HUES48 (cell line): Measurements from ENCODE around the gene TBC1D9B.

Experiments
- H3K27ac ChIP-seq: one replicate; pipeline ENCODE4 v1.7.0; 2013; ENCODE audit warnings: low read depth, low read length, inconsistent platforms
- H3K27me3 ChIP-seq: 2 replicates; pipeline ENCODE4 v1.6.1; 2013; ENCODE audit warnings: mild to moderate bottlenecking, low read length; ENCODE audit not compliant: control insufficient read depth, insufficient read depth
- H3K36me3 ChIP-seq: 2 replicates; pipeline ENCODE4 v1.6.1; 2013; ENCODE audit warnings: low read length; ENCODE audit not compliant: control insufficient read depth, insufficient read depth
- H3K4me1 ChIP-seq: 2 replicates; pipeline ENCODE4 v1.6.1; 2013; ENCODE audit warnings: mild to moderate bottlenecking, low read length; ENCODE audit not compliant: control insufficient read depth, insufficient read depth
- H3K4me3 ChIP-seq: 2 replicates; pipeline ENCODE4 v1.5.1; 2013; ENCODE audit warnings: mild to moderate bottlenecking, low read depth, low read length
- H3K9ac ChIP-seq: 2 replicates; pipeline ENCODE4 v1.6.1; 2013; ENCODE audit warnings: mild to moderate bottlenecking, low read depth, low read length, moderate library complexity
- H3K9me3 ChIP-seq: 2 replicates; pipeline ENCODE4 v1.6.1; 2013; ENCODE audit warnings: low read length; ENCODE audit not compliant: control insufficient read depth, insufficient read depth

The TBC1D9B gene

DNA sequence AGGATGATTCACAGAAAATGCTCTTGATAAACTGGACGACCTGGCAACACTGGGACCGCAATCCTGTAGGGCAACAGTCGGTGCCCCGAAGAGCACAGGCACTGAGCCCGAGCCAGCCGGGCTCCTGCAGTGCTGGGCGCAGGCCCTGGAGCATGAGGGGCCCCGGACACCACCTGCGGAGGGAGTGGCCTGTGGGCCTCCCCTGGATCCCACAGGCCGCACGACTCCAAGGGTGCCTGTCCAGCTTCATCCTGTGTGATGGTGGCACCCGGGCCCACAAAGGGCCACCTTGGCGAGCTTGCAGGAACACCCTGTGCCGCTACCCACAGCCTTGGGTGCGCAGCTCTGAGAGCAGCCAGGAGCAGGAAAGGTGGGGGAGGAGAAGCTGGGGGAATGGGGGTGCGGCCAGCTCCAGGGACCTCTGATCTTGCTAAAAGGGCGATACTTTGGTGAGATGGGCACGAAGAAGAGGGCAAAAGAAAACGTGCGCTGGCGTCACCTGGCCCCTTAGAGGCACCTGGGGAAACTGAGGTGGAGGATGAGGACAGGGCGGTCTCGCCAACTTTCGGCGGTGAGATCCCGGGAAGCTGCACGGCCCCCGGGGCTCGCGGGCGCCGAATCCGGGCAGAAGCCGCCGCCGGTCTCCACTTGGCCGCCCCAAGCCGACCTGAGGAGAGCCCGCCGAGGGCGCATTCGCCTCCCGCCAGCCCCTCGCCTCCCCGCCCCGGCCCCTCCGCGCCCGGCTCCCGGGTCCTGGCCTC is 722 bp downstream of the TBC1D9B start:
- Histone ChIP-seq H3K9me3 (no peaks in the 10 kb centered on the region), H3K9ac (0 out of 2 replicates have a peak overlapping the region, but pooled peaks have one; percentile 10), H3K27me3 (no peaks in the 10 kb centered on the region), H3K27ac (no peak overlapping the region), H3K4me1 (peaks cover 4% of the 10 kb centered on the region; the same call in 1 of the 2 replicates), H3K4me3 (peak overlapping the region; percentile 67), H3K36me3 (peaks cover 26% of the 10 kb centered on the region)

DNA sequence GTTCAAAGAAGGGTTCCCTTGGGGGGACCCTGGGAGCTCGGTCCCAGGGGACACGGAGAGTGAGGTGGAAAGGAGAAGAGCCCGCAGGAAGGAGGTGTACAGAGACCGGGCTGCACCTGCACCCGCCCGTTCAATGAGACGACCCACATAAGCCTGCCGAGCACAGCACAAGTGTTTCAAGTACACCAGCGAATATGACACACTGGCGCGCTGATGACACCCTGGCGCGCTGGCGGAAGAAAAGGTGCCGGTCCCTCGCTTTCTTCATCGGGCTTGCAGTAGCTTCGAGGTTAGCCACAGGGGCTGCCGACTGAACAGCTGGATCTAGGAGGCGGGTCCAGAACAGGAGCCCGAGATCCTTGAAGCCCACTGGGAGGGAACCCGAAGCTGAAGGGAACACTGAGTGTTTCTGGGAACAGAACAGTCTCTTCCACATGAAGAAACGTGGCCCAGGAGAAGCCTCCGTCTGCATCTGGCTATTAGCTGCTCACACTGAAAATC is 1.4 kb downstream of the TBC1D9B start:
- no peaks in the 10 kb centered on the region for H3K27me3 ChIP-seq
- H3K9ac ChIP-seq, result no peak overlapping the region
- no peaks in the 10 kb centered on the region for H3K9me3 ChIP-seq
- peaks cover 31% of the 10 kb centered on the region for H3K36me3 ChIP-seq
- peaks cover 4% of the 10 kb centered on the region; the same call in 1 of the 2 replicates for H3K4me1 ChIP-seq
- H3K4me3 ChIP-seq, result peak overlapping the region; percentile 67
- H3K27ac ChIP-seq, result no peak overlapping the region

DNA sequence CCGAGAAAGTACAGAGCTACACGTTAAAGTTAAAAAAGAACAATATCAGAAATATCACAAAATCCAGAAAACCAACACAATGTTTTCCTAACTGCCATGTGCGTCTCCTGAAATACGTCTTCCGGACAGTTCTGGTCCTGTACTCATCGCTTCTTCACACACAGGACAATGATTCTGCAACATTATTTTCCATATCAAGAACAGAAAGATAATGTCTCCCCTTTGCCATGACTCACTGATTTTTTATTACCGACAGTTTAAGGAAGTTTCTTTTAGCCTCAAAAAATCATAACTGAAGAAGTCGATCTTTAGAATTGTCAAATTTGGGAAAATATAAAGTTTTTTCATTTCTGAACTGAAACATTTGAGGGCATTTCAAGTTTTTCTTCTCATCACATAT is 2.5 kb downstream of the TBC1D9B start:
- no peaks in the 10 kb centered on the region for H3K9me3 ChIP-seq
- H3K27me3 ChIP-seq, result no peaks in the 10 kb centered on the region
- no peak overlapping the region for H3K27ac ChIP-seq
- no peak overlapping the region for H3K4me3 ChIP-seq
- H3K36me3 ChIP-seq, result peaks cover 32% of the 10 kb centered on the region
- peaks cover 4% of the 10 kb centered on the region; the same call in 1 of the 2 replicates for H3K4me1 ChIP-seq
- H3K9ac ChIP-seq, result no peak overlapping the region

DNA sequence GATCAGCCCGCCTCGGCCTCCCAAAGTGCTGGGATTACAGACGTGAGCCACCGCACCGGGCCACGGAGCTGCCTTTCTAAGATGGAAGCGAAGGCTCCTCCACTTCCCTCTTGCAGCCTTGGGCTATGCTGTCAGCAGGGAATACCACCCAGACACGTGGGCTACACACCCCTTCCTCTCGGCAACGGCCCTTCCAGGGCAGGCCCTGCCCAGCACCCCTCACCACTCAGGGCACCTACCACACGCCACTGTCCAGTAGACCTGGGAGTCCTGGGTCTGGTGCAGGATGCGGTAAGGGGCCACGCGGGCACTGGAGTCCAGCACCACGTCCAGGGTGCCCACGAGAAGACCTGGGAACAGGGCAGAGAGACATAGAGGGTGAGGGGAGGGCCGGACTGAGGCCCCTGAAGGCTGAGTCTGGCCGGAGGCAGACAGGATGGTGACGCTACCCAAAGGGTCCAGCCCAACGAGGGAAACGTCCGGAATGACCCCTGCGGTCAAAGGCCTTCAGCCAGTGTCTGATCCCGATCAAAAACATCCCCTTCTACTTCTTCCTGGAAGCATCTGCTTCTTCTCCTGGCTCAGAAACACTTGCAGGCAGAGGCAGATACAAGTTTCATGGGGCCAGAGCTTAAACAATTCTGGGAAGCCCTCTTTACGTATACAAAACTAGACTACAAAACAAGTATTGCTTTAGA is 3.1 kb downstream of the TBC1D9B start:
- Histone ChIP-seq H3K9me3 (no peaks in the 10 kb centered on the region), H3K27me3 (no peaks in the 10 kb centered on the region), H3K9ac (no peak overlapping the region), H3K4me3 (no peak overlapping the region), H3K27ac (no peak overlapping the region), H3K36me3 (peaks cover 32% of the 10 kb centered on the region), H3K4me1 (peaks cover 4% of the 10 kb centered on the region; the same call in 1 of the 2 replicates)

DNA sequence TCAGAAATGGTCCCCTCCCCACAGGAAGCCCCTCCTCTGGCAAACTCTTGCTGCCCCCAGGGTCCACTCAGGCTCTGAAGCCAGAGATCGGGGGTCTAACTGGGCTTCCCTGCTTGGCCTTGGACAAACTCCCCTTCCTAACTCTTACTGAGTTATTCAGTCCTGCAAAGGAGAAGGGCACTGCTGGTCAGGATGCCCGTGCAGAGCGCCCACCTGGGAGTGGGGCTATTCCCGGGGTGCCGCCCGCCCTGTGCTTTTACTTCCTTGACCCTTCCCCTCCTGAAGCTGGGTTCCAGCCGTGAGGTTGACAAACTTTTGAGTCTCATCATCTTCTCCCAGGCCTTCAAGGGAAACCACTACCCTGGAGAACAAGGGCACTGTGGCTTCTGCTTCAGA is 4.9 kb downstream of the TBC1D9B start:
- Histone ChIP-seq H3K4me3 (no peak overlapping the region), H3K4me1 (peaks cover 4% of the 10 kb centered on the region; the same call in 1 of the 2 replicates), H3K27me3 (no peaks in the 10 kb centered on the region), H3K9me3 (no peaks in the 10 kb centered on the region), H3K36me3 (peaks cover 44% of the 10 kb centered on the region), H3K9ac (no peak overlapping the region), H3K27ac (no peak overlapping the region)

DNA sequence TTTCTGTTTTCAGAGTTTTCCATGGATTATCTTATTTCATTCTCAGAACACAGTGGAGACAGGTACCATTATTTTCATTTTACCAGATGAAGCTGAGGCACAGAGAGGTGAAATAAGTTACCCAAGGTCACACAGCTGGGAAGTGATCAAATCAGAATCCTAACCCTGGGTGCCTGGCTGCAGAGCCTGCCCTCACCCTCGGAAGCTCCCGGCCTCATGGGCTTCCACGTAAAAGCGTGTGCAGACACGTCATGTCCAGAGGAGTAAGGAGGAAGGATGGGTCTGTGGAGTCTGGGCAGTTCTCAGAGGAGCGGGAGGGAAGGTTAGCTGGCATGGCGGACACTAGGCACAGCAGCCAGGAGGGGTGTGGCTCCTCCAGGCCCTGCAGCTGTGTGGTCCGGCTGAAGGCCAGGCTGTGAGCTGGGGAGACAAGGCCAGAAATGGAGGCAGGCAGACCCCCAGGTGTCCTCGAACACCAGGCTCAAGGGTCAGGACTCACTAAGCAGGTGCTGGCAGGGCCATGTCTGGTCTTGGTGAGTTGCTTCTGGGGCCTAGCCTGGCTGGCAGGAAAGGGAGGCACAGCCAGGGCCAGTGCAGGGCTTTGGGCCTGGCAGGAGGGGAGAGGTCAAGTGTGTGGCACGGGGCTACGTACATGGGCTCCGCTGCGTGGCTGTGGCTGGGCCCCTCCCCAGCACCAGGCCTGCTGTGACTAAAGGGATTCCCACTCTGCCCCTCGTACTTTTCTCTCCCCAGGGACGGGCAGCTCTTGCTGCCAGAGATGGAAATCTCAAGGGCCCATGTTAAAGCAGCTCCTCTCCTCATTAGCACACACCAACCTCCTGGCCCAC is 5.6 kb downstream of the TBC1D9B start:
- H3K36me3 ChIP-seq, result peaks cover 50% of the 10 kb centered on the region
- H3K4me3 ChIP-seq, result no peak overlapping the region
- no peaks in the 10 kb centered on the region for H3K9me3 ChIP-seq
- no peak overlapping the region for H3K27ac ChIP-seq
- H3K27me3 ChIP-seq, result no peaks in the 10 kb centered on the region
- H3K4me1 ChIP-seq, result peaks cover 4% of the 10 kb centered on the region; the same call in 1 of the 2 replicates
- no peak overlapping the region for H3K9ac ChIP-seq

DNA sequence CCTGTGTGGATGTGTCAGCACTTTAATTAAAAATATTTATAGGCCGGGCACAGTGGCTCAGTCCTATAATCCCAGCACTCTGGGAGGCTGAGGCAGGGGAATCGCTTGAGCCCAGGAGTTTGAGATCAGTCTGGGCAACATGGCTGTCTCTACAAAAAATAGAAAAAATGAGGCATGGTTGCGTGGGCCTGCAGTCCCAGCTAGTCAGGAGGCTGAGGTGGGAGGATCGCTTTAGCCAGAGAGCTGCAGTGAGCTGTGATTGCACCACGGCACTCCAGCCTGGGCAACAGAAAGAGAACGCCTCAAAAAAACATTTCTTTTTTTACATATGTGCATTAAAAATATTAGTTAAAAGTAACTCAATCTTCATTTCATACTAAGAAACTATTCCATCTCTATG is 6.2 kb downstream of the TBC1D9B start:
- Histone ChIP-seq H3K9ac (no peak overlapping the region), H3K27me3 (no peaks in the 10 kb centered on the region), H3K9me3 (no peaks in the 10 kb centered on the region), H3K4me3 (no peak overlapping the region), H3K4me1 (peaks cover under 1% of the 10 kb centered on the region; the same call in 1 of the 2 replicates), H3K36me3 (peaks cover 50% of the 10 kb centered on the region), H3K27ac (no peak overlapping the region)

DNA sequence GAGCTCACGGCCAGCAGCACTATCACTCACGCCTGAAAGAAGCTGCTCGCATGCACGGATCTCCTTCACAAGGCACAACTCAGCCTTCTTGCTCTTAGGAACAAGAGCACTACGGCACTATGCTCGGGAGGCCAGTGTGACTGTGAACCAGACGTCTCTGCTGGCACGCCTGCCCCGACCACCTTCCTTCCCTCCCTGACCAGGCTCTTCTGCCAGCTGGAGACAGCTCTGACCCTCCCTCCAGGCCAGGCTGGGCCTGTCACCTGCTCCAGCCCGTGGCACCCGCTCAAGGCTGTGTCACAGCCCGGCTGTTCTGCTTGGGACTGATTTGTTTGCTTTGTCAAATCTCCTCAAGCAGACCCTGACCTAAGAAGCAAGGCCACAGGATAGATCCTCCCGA is 7.0 kb downstream of the TBC1D9B start:
- H3K27ac ChIP-seq, result no peak overlapping the region
- no peaks in the 10 kb centered on the region for H3K9me3 ChIP-seq
- peaks cover 50% of the 10 kb centered on the region for H3K36me3 ChIP-seq
- H3K27me3 ChIP-seq, result no peaks in the 10 kb centered on the region
- H3K4me3 ChIP-seq, result no peak overlapping the region
- H3K4me1 ChIP-seq, result peaks cover 2% of the 10 kb centered on the region; the same call in 1 of the 2 replicates
- H3K9ac ChIP-seq, result no peak overlapping the region

DNA sequence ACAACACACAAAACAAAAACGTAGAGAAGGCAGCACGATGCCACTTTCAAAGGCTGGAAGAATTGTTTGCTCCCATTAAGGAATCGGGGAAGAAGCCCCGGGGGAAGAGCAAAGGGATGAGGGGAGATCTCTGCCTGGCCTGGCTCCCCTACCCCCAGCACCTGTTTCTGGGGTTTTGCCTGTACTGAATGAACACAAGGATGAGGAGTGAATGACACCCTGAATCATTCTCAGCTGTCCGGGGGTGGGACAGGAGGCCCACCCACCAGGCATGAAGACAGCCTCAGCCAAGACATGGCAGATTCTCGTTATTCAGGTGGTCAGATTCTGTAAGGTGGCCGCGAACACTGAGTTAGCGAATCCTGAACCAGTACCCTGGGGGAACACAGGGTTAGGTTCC is 7.5 kb downstream of the TBC1D9B start:
- H3K27ac ChIP-seq, result no peak overlapping the region
- H3K27me3 ChIP-seq, result no peaks in the 10 kb centered on the region
- H3K36me3 ChIP-seq, result peaks cover 50% of the 10 kb centered on the region
- H3K4me3 ChIP-seq, result no peak overlapping the region
- H3K4me1 ChIP-seq, result peaks cover 5% of the 10 kb centered on the region; the same call in 1 of the 2 replicates
- no peak overlapping the region for H3K9ac ChIP-seq
- H3K9me3 ChIP-seq, result no peaks in the 10 kb centered on the region

DNA sequence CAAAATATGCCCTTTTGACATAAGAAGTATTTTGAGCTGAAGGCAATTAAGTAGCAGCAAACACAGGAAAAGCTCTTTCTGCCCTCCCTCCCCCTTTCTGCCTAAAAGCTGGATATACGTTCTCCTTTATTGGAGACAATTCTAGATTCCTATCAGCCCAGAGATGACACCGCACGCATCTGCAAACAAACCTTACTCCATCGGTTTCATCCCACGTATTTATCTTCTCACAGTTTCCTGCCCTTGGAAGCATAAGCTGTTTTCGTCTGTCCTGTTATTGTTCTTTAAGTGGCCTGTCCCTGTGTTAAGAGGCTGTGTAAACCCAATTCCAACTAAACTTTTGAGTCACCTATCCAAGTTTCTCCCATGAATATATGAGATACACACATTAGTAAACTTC is 11.8 kb downstream of the TBC1D9B start:
- Histone ChIP-seq H3K9ac (no peak overlapping the region), H3K4me3 (no peak overlapping the region), H3K4me1 (peaks cover 5% of the 10 kb centered on the region; the same call in 1 of the 2 replicates), H3K9me3 (no peaks in the 10 kb centered on the region), H3K36me3 (peaks cover 55% of the 10 kb centered on the region), H3K27me3 (no peaks in the 10 kb centered on the region), H3K27ac (no peak overlapping the region)
